Kidney (tissue), 14 donors: ENCODE results near the gene PRR14L. TPM values are rescaled to one million over a fixed set of nuclear protein-coding genes. Genes with fewer than 3 reads are reported as not detected.

Experiments used
- DNase-seq, 5 donors: peaks; one replicate each; pipeline ENCODE4 v3.0.0-alpha.2; 2013 to 2020
- FAIRE-seq: peaks from 2 replicates; lab custom pipeline; 2012; peaks lifted over from hg19 to GRCh38; lab: Jason Lieb, UNC
- H3K27ac ChIP-seq, 2 donors: one replicate each; pipeline ENCODE4 v1.7.0; 2013; ENCODE audit warnings: low read depth in 2 of 2, low read length in 2 of 2, inconsistent platforms in 1 of 2
- H3K27me3 ChIP-seq: one replicate; pipeline ENCODE4 v1.7.1; 2013; ENCODE audit warnings: low read length, inconsistent platforms; ENCODE audit not compliant: control insufficient read depth, insufficient read depth
- H3K36me3 ChIP-seq, 3 donors: one replicate each; pipeline versions ENCODE4 v1.7.0 to v1.7.1; 2013; ENCODE audit warnings: low read length in 3 of 3, control low read depth in 1 of 3, inconsistent platforms in 1 of 3; ENCODE audit not compliant: insufficient read depth in 3 of 3, control insufficient read depth in 2 of 3
- H3K4me1 ChIP-seq, 3 donors: one replicate each; pipeline versions ENCODE4 v1.7.0 to v1.7.1; 2013; ENCODE audit warnings: low read length in 3 of 3, inconsistent platforms in 1 of 3, low read depth in 1 of 3; ENCODE audit not compliant: control insufficient read depth in 2 of 3, insufficient read depth in 2 of 3
- H3K4me3 ChIP-seq, 3 donors: one replicate each; pipeline versions ENCODE4 v1.7.0 to v1.8.1; 2013; ENCODE audit warnings: low read length in 3 of 3, control low read depth in 1 of 3, inconsistent platforms in 1 of 3
- H3K9ac ChIP-seq, 3 donors: one replicate each; pipeline versions ENCODE4 v1.7.0 to v1.7.1; 2013; ENCODE audit warnings: low read length in 3 of 3, control low read depth in 1 of 3, inconsistent platforms in 1 of 3
- H3K9me3 ChIP-seq, 3 donors: one replicate each; pipeline versions ENCODE4 v1.7.0 to v1.7.1; 2013; ENCODE audit warnings: low read length in 3 of 3, control low read depth in 1 of 3, inconsistent platforms in 1 of 3; ENCODE audit not compliant: control insufficient read depth in 2 of 3, insufficient read depth in 1 of 3
- CTCF ChIP-seq: IDR thresholded peaks from 3 replicates; pipeline ENCODE4 v1.5.1; 2012; ENCODE audit warnings: mild to moderate bottlenecking, moderate library complexity, borderline replicate concordance; ENCODE audit not compliant: insufficient read depth; ENCODE audit errors: extremely low read depth
- intact Hi-C: fragments of 100-400 bp; cut with DNase I; formaldehyde crosslinking; loops from one replicate; pipeline ENCODE4 v1.11.1; 2022
- polyA plus RNA-seq: library from polyadenylated mRNA; stranded (reverse); fragments of 350-450 nt; fragmentation: Illumina TruSeq; extraction: RNeasy Lipid Tissue Mini Kit (QIAGEN cat#74804); gene quantifications from one replicate; pipeline ENCODE4 v1.2.3, GENCODE V29; 2014; ENCODE audit warnings: low read depth, low replicate concordance; ENCODE audit not compliant: insufficient read depth
- total RNA-seq: library from RNA; stranded (reverse); fragmentation: NEBNext Ultra II Directional; extraction: Animal tissue kit (Norgen Biotek cat#: 25700); gene quantifications from one replicate; pipeline ENCODE4 v1.2.1, GENCODE V29; 2021
- donor health status: control.
- donor health status: control.
- donor health status: control.
- donor health status: control.
- donor health status: control.
- donor health status: DM: yes; HTN: yes; CAD: no.
- donor health status: Normal renal cell carcinoma (clear cell type).

PRR14L gene
- total and polyA plus RNA-seq, 2 donors from 2014 or later, result 5.1 to 45.3 TPM

GRCh38 chr22:31753634-31754501, 3.9 kb upstream of the PRR14L start, which contains the start of gene DEPDC5:
TSS of gene DEPDC5 (plus strand) at chr22:31754019. CDS start at chr22:31754922, 903 bp downstream.
- Histone ChIP-seq H3K27me3 (no peaks in the 10 kb centered on the region), H3K4me3 (peak within 1 kb of the TSS; percentile 83 to 94 (median 92)), H3K9ac (peak within 1 kb of the TSS; percentile 80 to 96 (median 93)), H3K27ac (peak within 1 kb of the TSS; percentile 95 to 99), H3K9me3 (no peaks in the 10 kb centered on the region), H3K4me1 (peaks cover 3 to 14% (median 11%) of the 10 kb centered on the region in 3 donors), H3K36me3 (peaks cover 0 to 9% (median 2%) of the 10 kb centered on the region in 3 donors)
- peak; percentile 9 for TF ChIP-seq CTCF
- intact Hi-C loops, result no loop called here
- FAIRE-seq (no peak), DNase-seq (peak; percentile 97 to 99 (median 98))

- FAIRE-seq, result no peak
- Histone ChIP-seq H3K36me3 (peaks cover 0 to 1% (median 0%) of the 10 kb centered on the region in 3 donors), H3K9ac (peak overlapping the region; percentile 80 to 96 (median 93)), H3K4me3 (peak overlapping the region; percentile 82 to 94 (median 92)), H3K9me3 (no peaks in the 10 kb centered on the region), H3K27ac (peak overlapping the region; percentile 95 to 99), H3K4me1 (peaks cover 3 to 17% (median 11%) of the 10 kb centered on the region in 3 donors), H3K27me3 (no peaks in the 10 kb centered on the region)
- intact Hi-C loops, result no loop called here
- no peak for TF ChIP-seq CTCF
- DNase-seq, result peak; percentile 78 to 91 (median 84)
These were observed 3.2 kb upstream of the PRR14L start for GRCh38 chr22:31753005-31753633.

GRCh38 chr22:31752096-31752847, 2.3 kb upstream of the PRR14L start:
- DNase-seq (peak in 2 of 5 donors; percentile 28 to 45), FAIRE-seq (no peak)
- TF ChIP-seq CTCF, result no peak
- Histone ChIP-seq H3K4me1 (peaks cover 3 to 17% (median 11%) of the 10 kb centered on the region in 3 donors), H3K9ac (peak overlapping the region in 1 of 3 donors; percentile 96), H3K27me3 (no peaks in the 10 kb centered on the region), H3K4me3 (peak overlapping the region in 1 of 3 donors; percentile 94), H3K36me3 (no peaks in the 10 kb centered on the region), H3K9me3 (no peaks in the 10 kb centered on the region), H3K27ac (peak overlapping the region in 1 of 2 donors; percentile 99)
- intact Hi-C loops, result no loop called here
